ENCODE results near the gene ELN.

GRCh38 chr7:74051629-74052410 is 23.8 kb downstream of the ELN start:
- TF ChIP-seq, protein P1, sequence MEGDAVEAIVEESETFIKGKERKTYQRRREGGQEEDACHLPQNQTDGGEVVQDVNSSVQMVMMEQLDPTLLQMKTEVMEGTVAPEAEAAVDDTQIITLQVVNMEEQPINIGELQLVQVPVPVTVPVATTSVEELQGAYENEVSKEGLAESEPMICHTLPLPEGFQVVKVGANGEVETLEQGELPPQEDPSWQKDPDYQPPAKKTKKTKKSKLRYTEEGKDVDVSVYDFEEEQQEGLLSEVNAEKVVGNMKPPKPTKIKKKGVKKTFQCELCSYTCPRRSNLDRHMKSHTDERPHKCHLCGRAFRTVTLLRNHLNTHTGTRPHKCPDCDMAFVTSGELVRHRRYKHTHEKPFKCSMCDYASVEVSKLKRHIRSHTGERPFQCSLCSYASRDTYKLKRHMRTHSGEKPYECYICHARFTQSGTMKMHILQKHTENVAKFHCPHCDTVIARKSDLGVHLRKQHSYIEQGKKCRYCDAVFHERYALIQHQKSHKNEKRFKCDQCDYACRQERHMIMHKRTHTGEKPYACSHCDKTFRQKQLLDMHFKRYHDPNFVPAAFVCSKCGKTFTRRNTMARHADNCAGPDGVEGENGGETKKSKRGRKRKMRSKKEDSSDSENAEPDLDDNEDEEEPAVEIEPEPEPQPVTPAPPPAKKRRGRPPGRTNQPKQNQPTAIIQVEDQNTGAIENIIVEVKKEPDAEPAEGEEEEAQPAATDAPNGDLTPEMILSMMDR (IDR thresholded peaks at IDR 0.05): no peak
- TF ChIP-seq POLR2A (IDR thresholded peaks at IDR 0.05) (no peak), POLR2AphosphoS5 (IDR thresholded peaks at IDR 0.05) (no peak)
